ENCODE data around the gene EID3.

GRCh38 chr12:104339663-104340062 lies 36.1 kb downstream of the EID3 start:
- no peak for TF ChIP-seq FOXP1 (CRISPR knock-in tag; IDR thresholded peaks at IDR 0.05)
- no peak for TF ChIP-seq CTCF (IDR thresholded peaks at IDR 0.05 in 2 of 3, conservative IDR thresholded peaks at IDR 0.05 in 1 of 3; ENCODE audit: insufficient read depth in 2 of 3, low read depth in 1 of 3, low read length in 3 of 3)
- TF ChIP-seq RUNX1 (IDR thresholded peaks at IDR 0.05; ENCODE audit: low read depth) = no peak
- no peak for TF ChIP-seq SRF (CRISPR knock-in tag; IDR thresholded peaks at IDR 0.05)
- TF ChIP-seq CEBPB (tag; IDR thresholded peaks at IDR 0.05) = no peak
- no peak for TF ChIP-seq ATF2 (CRISPR knock-in tag; IDR thresholded peaks at IDR 0.05)
- TF ChIP-seq, protein P1, sequence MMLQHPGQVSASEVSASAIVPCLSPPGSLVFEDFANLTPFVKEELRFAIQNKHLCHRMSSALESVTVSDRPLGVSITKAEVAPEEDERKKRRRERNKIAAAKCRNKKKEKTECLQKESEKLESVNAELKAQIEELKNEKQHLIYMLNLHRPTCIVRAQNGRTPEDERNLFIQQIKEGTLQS (IDR thresholded peaks at IDR 0.05) = no peak
- TF ChIP-seq, protein P1 (CRISPR knock-in tag; conservative IDR thresholded peaks at IDR 0.05) = no peak
- TF ChIP-seq POLR2A (conservative IDR thresholded peaks at IDR 0.05) = no peak
- TF ChIP-seq RBBP5 (IDR thresholded peaks at IDR 0.05; ENCODE audit: borderline replicate concordance, insufficient read depth, low read length, poor library complexity, severe bottlenecking) = no peak
- no peak for TF ChIP-seq ZNF224 (CRISPR knock-in tag; IDR thresholded peaks at IDR 0.05)
- TF ChIP-seq, protein P2, sequence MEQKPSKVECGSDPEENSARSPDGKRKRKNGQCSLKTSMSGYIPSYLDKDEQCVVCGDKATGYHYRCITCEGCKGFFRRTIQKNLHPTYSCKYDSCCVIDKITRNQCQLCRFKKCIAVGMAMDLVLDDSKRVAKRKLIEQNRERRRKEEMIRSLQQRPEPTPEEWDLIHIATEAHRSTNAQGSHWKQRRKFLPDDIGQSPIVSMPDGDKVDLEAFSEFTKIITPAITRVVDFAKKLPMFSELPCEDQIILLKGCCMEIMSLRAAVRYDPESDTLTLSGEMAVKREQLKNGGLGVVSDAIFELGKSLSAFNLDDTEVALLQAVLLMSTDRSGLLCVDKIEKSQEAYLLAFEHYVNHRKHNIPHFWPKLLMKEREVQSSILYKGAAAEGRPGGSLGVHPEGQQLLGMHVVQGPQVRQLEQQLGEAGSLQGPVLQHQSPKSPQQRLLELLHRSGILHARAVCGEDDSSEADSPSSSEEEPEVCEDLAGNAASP (IDR thresholded peaks at IDR 0.05) = no peak
